CD8-positive, alpha-beta memory T cell (primary cell): ENCODE results near the gene USP9X. TPM values are rescaled to one million over a fixed set of nuclear protein-coding genes. Genes with fewer than 3 reads are reported as not detected.

ENCODE experiments used
- CTCF ChIA-PET: fragments of 350-600 bp; sonication (Branson Sonifier 250); formaldehyde crosslinking; loops from one replicate; lab custom pipeline; 2021; ENCODE audit warnings: antibody characterized with exemption; lab: Charles Lee
- POLR2A ChIA-PET: fragments of 350-600 bp; sonication (Branson Sonifier 250); formaldehyde crosslinking; loops from one replicate; lab custom pipeline; 2021; ENCODE audit warnings: antibody characterized with exemption; lab: Charles Lee
- DNase-seq, 5 donors: peaks; one replicate each; pipeline versions ENCODE4 v3.0.0 to v3.0.0-alpha.2; 2020 to 2022; ENCODE audit warnings: mixed read lengths in 1 of 5
- H3K27ac ChIP-seq: one replicate; pipeline ENCODE4 v1.7.0; 2013; ENCODE audit warnings: low read depth, mild to moderate bottlenecking, low read length, moderate library complexity
- H3K27me3 ChIP-seq: 2 replicates; pipeline ENCODE4 v1.7.0; 2013; ENCODE audit warnings: low read length, mild to moderate bottlenecking; ENCODE audit not compliant: insufficient read depth, poor library complexity, severe bottlenecking
- H3K36me3 ChIP-seq: 2 replicates; pipeline ENCODE4 v1.7.0; 2013; ENCODE audit warnings: mild to moderate bottlenecking, low read length, moderate library complexity; ENCODE audit not compliant: insufficient read depth
- H3K4me1 ChIP-seq: 2 replicates; pipeline ENCODE4 v1.7.0; 2013; ENCODE audit warnings: mild to moderate bottlenecking, low read length, moderate library complexity; ENCODE audit not compliant: insufficient read depth
- H3K4me3 ChIP-seq: 2 replicates; pipeline ENCODE4 v1.7.0; 2013; ENCODE audit warnings: mild to moderate bottlenecking, low read length
- H3K9me3 ChIP-seq: 2 replicates; pipeline ENCODE4 v1.7.0; 2013; ENCODE audit warnings: mild to moderate bottlenecking, low read length
- H3K27ac Mint-ChIP-seq, 8 donors: one replicate each; pipeline ENCODE4 v1.8.0; 2020 to 2021; ENCODE audit warnings: mixed read lengths in 8 of 8, mild to moderate bottlenecking in 6 of 8, inconsistent platforms in 3 of 8, moderate library complexity in 3 of 8
- H3K27me3 Mint-ChIP-seq, 2 donors: one replicate each; pipeline ENCODE4 v1.8.0; 2020 to 2021; ENCODE audit warnings: mixed read lengths in 2 of 2, mild to moderate bottlenecking in 1 of 2, moderate library complexity in 1 of 2
- H3K36me3 Mint-ChIP-seq, 3 donors: one replicate each; pipeline ENCODE4 v1.8.0; 2020 to 2021; ENCODE audit warnings: mixed read lengths in 3 of 3, inconsistent platforms in 1 of 3, mild to moderate bottlenecking in 1 of 3
- H3K4me1 Mint-ChIP-seq, 3 donors: one replicate each; pipeline ENCODE4 v1.8.0; 2020 to 2021; ENCODE audit warnings: mixed read lengths in 3 of 3, inconsistent platforms in 1 of 3, mild to moderate bottlenecking in 1 of 3
- H3K4me3 Mint-ChIP-seq, 7 donors: one replicate each; pipeline ENCODE4 v1.8.0; 2020 to 2021; ENCODE audit warnings: mixed read lengths in 7 of 7, mild to moderate bottlenecking in 6 of 7, moderate library complexity in 4 of 7, inconsistent platforms in 2 of 7
- H3K9me3 Mint-ChIP-seq, 5 donors: one replicate each; pipeline ENCODE4 v1.8.0; 2020 to 2022; ENCODE audit warnings: mixed read lengths in 5 of 5, mild to moderate bottlenecking in 3 of 5, moderate library complexity in 2 of 5, inconsistent platforms in 1 of 5
- polyA plus RNA-seq: library from polyadenylated mRNA; unstranded; fragments of 300-500 nt; fragmentation: Illumina TruSeq; gene quantifications from one replicate; pipeline ENCODE4 v1.2.3, GENCODE V29; 2021
- total RNA-seq, 2 experiments: library from RNA; stranded (reverse); gene quantifications; one replicate each; pipeline ENCODE4 v1.2.3, GENCODE V29; 2021

Gene USP9X
- total and polyA plus RNA-seq, 3 experiments from 2014 or later = 27.1 to 54.5 (median 53.7) TPM

DNA sequence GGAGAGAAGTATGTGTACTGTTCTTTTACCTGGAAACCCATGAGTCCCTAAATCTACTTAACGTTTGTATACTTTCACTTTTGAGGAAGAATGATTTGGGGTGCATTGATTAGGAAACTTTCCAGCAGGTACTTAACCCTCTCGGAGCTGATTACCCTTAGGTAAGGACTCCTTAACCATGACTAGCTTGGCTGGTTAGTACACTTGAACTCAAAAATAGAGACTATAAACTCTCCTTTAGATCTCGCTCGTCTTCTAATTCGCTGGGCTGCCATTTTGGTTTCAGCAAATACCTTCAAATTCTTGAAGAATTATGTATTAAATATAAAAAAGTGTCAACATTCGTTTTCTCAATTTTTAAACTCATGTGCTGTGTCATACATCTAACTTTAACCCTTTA lies 2.0 kb downstream of the USP9X start:
- no peaks in the 10 kb centered on the region for H3K36me3 ChIP-seq
- Mint-ChIP-seq H3K36me3 (peaks cover 0 to 33% (median 11%) of the 10 kb centered on the region in 3 donors), H3K27ac (peak overlapping the region; percentile 30 to 95 (median 85)), H3K4me3 (peak overlapping the region; percentile 91 to 99 (median 96)), H3K4me1 (peaks cover 57 to 70% (median 59%) of the 10 kb centered on the region in 3 donors), H3K27me3 (peaks cover 0 to 13% of the 10 kb centered on the region in 2 donors), H3K9me3 (no peaks in the 10 kb centered on the region)
- peak overlapping the region; percentile 86 for H3K4me3 ChIP-seq
- H3K4me1 ChIP-seq = peaks cover 43% of the 10 kb centered on the region
- H3K27ac ChIP-seq = peak overlapping the region; percentile 96
- no peaks in the 10 kb centered on the region for H3K27me3 ChIP-seq
- H3K9me3 ChIP-seq = no peaks in the 10 kb centered on the region
- POLR2A ChIA-PET = interaction anchor here (1.1 kb wide), 1 partner anchor 77 kb away, joined by 4 read pairs; no protein-coding TSS in a partner anchor
- CTCF ChIA-PET = interaction anchor here (1.5 to 2.2 kb wide), 2 partner anchors 27 to 28 kb away, joined by 6 read pairs; no protein-coding TSS in a partner anchor
- DNase-seq = no peak

GRCh38 chrX:41090568-41091238 lies 5.5 kb downstream of the USP9X start:
- CTCF ChIA-PET = no interaction called here
- Histone ChIP-seq H3K27me3 (no peaks in the 10 kb centered on the region), H3K27ac (no peak overlapping the region), H3K9me3 (no peaks in the 10 kb centered on the region), H3K4me3 (no peak overlapping the region), H3K36me3 (no peaks in the 10 kb centered on the region), H3K4me1 (peaks cover 53% of the 10 kb centered on the region)
- peaks cover 0 to 41% (median 11%) of the 10 kb centered on the region in 3 donors for H3K36me3 Mint-ChIP-seq
- H3K27me3 Mint-ChIP-seq = peaks cover 0 to 2% of the 10 kb centered on the region in 2 donors
- no peaks in the 10 kb centered on the region for H3K9me3 Mint-ChIP-seq
- no peak for DNase-seq
- peaks cover 77 to 92% (median 77%) of the 10 kb centered on the region in 3 donors for H3K4me1 Mint-ChIP-seq
- peak overlapping the region in 6 of 7 donors; percentile 9 to 76 (median 38) for H3K4me3 Mint-ChIP-seq
- H3K27ac Mint-ChIP-seq = peak overlapping the region in 1 of 8 donors; percentile 42
- POLR2A ChIA-PET = interaction anchor here (0.7 to 1.0 kb wide), 2 partner anchors 85 to 245 kb away, joined by 3 read pairs; no protein-coding TSS in a partner anchor

DNA sequence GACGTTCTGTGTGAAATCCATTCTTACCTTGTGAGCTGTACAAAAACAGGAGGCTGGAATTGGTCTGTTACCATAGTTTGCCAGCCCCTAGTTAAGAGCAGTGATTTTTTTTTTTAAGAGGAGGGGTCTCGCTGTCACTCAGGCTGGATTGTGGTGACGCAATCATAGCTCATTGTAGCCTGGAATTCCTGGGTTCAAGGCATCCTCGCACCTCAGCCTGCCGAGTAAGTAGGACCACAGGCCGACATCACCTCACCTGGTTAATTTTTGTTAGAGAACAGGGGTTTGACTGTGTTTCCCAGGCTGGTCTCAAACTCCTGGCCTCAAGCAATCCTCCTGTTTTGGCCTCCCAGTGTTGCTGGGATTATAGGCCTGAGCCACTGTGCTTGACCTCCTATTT lies 7.5 kb downstream of the USP9X start:
- Histone ChIP-seq H3K4me3 (no peak overlapping the region), H3K4me1 (peaks cover 69% of the 10 kb centered on the region), H3K27me3 (no peaks in the 10 kb centered on the region), H3K27ac (no peak overlapping the region), H3K36me3 (no peaks in the 10 kb centered on the region), H3K9me3 (no peaks in the 10 kb centered on the region)
- peaks cover 0 to 33% (median 9%) of the 10 kb centered on the region in 3 donors for H3K36me3 Mint-ChIP-seq
- DNase-seq = no peak
- H3K4me1 Mint-ChIP-seq = peaks cover 84 to 99% (median 94%) of the 10 kb centered on the region in 3 donors
- no peaks in the 10 kb centered on the region for H3K9me3 Mint-ChIP-seq
- peaks cover 0 to 2% of the 10 kb centered on the region in 2 donors for H3K27me3 Mint-ChIP-seq
- H3K27ac Mint-ChIP-seq = no peak overlapping the region
- ChIA-PET CTCF (no interaction called here), POLR2A (interaction anchor here (0.6 kb wide), 1 partner anchor 99 kb away, joined by 3 read pairs; no protein-coding TSS in a partner anchor)
- peak overlapping the region in 2 of 7 donors; percentile 16 to 36 for H3K4me3 Mint-ChIP-seq

DNA sequence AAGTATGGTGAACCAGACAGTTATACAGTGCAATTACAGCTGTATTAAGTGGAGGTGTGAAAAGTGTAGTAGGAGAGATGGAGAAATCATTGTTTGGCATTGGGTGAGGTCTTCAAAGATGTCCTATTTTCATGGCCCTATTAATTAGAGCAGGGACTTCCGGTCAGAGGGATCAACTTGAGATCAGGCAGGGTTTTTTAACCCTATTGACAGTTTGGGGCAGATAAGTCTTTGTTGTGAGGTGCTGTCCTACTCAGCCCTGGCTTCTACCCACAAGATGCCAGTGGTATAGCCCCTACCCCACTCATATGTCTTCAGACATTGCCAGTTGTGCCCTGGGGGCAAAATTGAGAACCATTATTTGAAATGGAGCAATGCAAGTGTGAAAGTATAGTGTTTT lies 9.9 kb downstream of the USP9X start:
- peaks cover 0 to 28% (median 2%) of the 10 kb centered on the region in 3 donors for H3K36me3 Mint-ChIP-seq
- ChIA-PET CTCF (no interaction called here), POLR2A (interaction anchor here (1.0 kb wide), 1 partner anchor 10 kb away, joined by 4 read pairs; the partner anchor contains the start of gene USP9X)
- peak overlapping the region; percentile 1 to 56 (median 14) for H3K4me3 Mint-ChIP-seq
- H3K27me3 ChIP-seq = no peaks in the 10 kb centered on the region
- peaks cover 0 to 2% of the 10 kb centered on the region in 2 donors for H3K27me3 Mint-ChIP-seq
- peaks cover 63% of the 10 kb centered on the region for H3K4me1 ChIP-seq
- no peaks in the 10 kb centered on the region for H3K36me3 ChIP-seq
- peak overlapping the region; percentile 23 for H3K4me3 ChIP-seq
- H3K27ac Mint-ChIP-seq = peak overlapping the region in 5 of 8 donors; percentile 22 to 41 (median 25)
- no peak for DNase-seq
- H3K9me3 Mint-ChIP-seq = no peaks in the 10 kb centered on the region
- no peaks in the 10 kb centered on the region for H3K9me3 ChIP-seq
- H3K4me1 Mint-ChIP-seq = peaks cover 82 to 99% (median 92%) of the 10 kb centered on the region in 3 donors
- H3K27ac ChIP-seq = no peak overlapping the region

GRCh38 chrX:41095908-41096307 lies 10.7 kb downstream of the USP9X start:
- peaks cover 0 to 2% of the 10 kb centered on the region in 2 donors for H3K27me3 Mint-ChIP-seq
- H3K4me3 Mint-ChIP-seq = peak overlapping the region in 4 of 7 donors; percentile 8 to 56 (median 28)
- POLR2A ChIA-PET = interaction anchor here (1.0 kb wide), 1 partner anchor 10 kb away, joined by 4 read pairs; the partner anchor contains the start of gene USP9X
- Histone ChIP-seq H3K4me3 (peak overlapping the region; percentile 23), H3K27me3 (no peaks in the 10 kb centered on the region), H3K27ac (no peak overlapping the region), H3K9me3 (no peaks in the 10 kb centered on the region), H3K36me3 (no peaks in the 10 kb centered on the region), H3K4me1 (peaks cover 56% of the 10 kb centered on the region)
- peaks cover 81 to 95% (median 92%) of the 10 kb centered on the region in 3 donors for H3K4me1 Mint-ChIP-seq
- no peaks in the 10 kb centered on the region for H3K9me3 Mint-ChIP-seq
- peak overlapping the region in 5 of 8 donors; percentile 6 to 44 (median 19) for H3K27ac Mint-ChIP-seq
- peaks cover 0 to 28% (median 2%) of the 10 kb centered on the region in 3 donors for H3K36me3 Mint-ChIP-seq
- DNase-seq = no peak
- CTCF ChIA-PET = no interaction called here

- ChIA-PET CTCF (no interaction called here), POLR2A (interaction anchor here (1.0 kb wide), 1 partner anchor 11 kb away, joined by 4 read pairs; the partner anchor contains the start of gene USP9X)
- Histone ChIP-seq H3K27ac (no peak overlapping the region), H3K36me3 (no peaks in the 10 kb centered on the region), H3K9me3 (no peaks in the 10 kb centered on the region), H3K27me3 (no peaks in the 10 kb centered on the region), H3K4me3 (no peak overlapping the region), H3K4me1 (peaks cover 50% of the 10 kb centered on the region)
- Mint-ChIP-seq H3K36me3 (peaks cover 0 to 28% (median under 1%) of the 10 kb centered on the region in 3 donors), H3K27me3 (peaks cover 0 to 2% of the 10 kb centered on the region in 2 donors), H3K27ac (peak overlapping the region in 3 of 8 donors; percentile 30 to 44 (median 42)), H3K9me3 (no peaks in the 10 kb centered on the region), H3K4me1 (peaks cover 79 to 89% (median 87%) of the 10 kb centered on the region in 3 donors), H3K4me3 (peak overlapping the region in 6 of 7 donors; percentile 3 to 56 (median 14))
- DNase-seq = no peak
These were observed 11.2 kb downstream of the USP9X start for GRCh38 chrX:41096339-41096955.

DNA sequence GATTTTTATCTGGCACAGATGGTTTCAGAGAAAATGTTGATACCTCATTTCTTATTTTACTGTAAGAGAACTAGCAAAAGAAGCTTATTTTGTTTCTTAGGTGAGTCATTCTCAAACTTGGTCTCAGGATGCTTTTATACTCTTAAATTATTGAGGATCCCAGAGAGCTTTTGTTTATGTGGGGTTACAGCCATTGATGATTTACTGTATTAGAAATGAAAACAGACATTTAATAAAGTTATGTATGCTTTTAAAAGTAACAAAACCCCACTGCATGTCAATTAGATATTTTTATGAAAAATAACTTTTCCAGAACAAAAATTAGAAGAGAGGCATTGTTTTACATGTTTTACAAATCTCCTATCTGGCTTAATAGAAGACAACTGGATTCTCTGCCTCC lies 12.1 kb downstream of the USP9X start:
- peaks cover 75 to 87% (median 86%) of the 10 kb centered on the region in 3 donors for H3K4me1 Mint-ChIP-seq

More for the DNA sequence above, 12.1 kb downstream of the USP9X start:
- no peaks in the 10 kb centered on the region for H3K27me3 ChIP-seq
- no peak for DNase-seq
- peak overlapping the region in 3 of 7 donors; percentile 13 to 47 (median 20) for H3K4me3 Mint-ChIP-seq
- peaks cover 42% of the 10 kb centered on the region for H3K4me1 ChIP-seq
- no peaks in the 10 kb centered on the region for H3K9me3 ChIP-seq
- peaks cover 0 to 2% of the 10 kb centered on the region in 2 donors for H3K27me3 Mint-ChIP-seq
- H3K9me3 Mint-ChIP-seq = no peaks in the 10 kb centered on the region
- POLR2A ChIA-PET = interaction anchor here (0.7 kb wide), 1 partner anchor 20 kb away, joined by 4 read pairs; no protein-coding TSS in a partner anchor
- no peak overlapping the region for H3K4me3 ChIP-seq
- peaks cover 0 to 23% (median 3%) of the 10 kb centered on the region in 3 donors for H3K36me3 Mint-ChIP-seq
- no peak overlapping the region for H3K27ac ChIP-seq
- CTCF ChIA-PET = no interaction called here
- H3K27ac Mint-ChIP-seq = peak overlapping the region in 2 of 8 donors; percentile 8 to 30
- no peaks in the 10 kb centered on the region for H3K36me3 ChIP-seq
